H1 (cell line): ENCODE measurements around the gene SUOX. TPM values are rescaled to one million over a fixed set of nuclear protein-coding genes. Genes with fewer than 3 reads are reported as not detected.

Experiments used
- CBX8 ChIP-seq: fragments of 300-800, 300-1000 bp; sonication (generic); IDR thresholded peaks from 2 replicates; pipeline ENCODE4 v1.7.1; 2016; ENCODE audit warnings: low read depth, low read length, borderline replicate concordance
- EZH2 ChIP-seq: fragments of 200-600 bp; sonication (generic); IDR thresholded peaks from 2 replicates; pipeline ENCODE4 v1.7.1; 2012; ENCODE audit warnings: low read depth, mild to moderate bottlenecking, moderate library complexity, low read length, inconsistent platforms; ENCODE audit not compliant: severe bottlenecking
- SIN3A ChIP-seq, 2 experiments: IDR thresholded peaks in 1 of 2; conservative IDR thresholded peaks in 1 of 2; 2 replicates each; pipeline ENCODE4 v1.6.1; 2011 to 2012; ENCODE audit warnings: low read length in 2 of 2, improper control_type of control experiment in 1 of 2, low read depth in 1 of 2, mild to moderate bottlenecking in 1 of 2
- polyA plus RNA-seq, 7 experiments: library from polyadenylated mRNA; depleted of rRNA in 3 of 7; stranded (reverse) in 5 of 7; unstranded in 2 of 7; fragments of >200 nt in 5 of 7; fragments of 200-250 nt in 2 of 7; gene quantifications; 1 replicate in 5 of 7; 2 replicates in 1 of 7; 4 replicates in 1 of 7; pipeline versions ENCODE4 v1.2.1 to v1.2.3, GENCODE V29; 2011 to 2013; ENCODE audit warnings: missing spikeins in 2 of 7, mixed read lengths in 2 of 7
- total RNA-seq: library from RNA; stranded (reverse); fragmentation: NEBNext Ultra II Directional; extraction: Animal tissue kit (Norgen Biotek cat#: 25700); gene quantifications from 2 replicates; pipeline ENCODE4 v1.2.1, GENCODE V29; 2021

SUOX gene
- total and polyA plus RNA-seq, 2 of the 8 experiments (the other 6 are each of a cell fraction or from before 2014, with no cell fraction given): 22.5 to 31.3 TPM

DNA sequence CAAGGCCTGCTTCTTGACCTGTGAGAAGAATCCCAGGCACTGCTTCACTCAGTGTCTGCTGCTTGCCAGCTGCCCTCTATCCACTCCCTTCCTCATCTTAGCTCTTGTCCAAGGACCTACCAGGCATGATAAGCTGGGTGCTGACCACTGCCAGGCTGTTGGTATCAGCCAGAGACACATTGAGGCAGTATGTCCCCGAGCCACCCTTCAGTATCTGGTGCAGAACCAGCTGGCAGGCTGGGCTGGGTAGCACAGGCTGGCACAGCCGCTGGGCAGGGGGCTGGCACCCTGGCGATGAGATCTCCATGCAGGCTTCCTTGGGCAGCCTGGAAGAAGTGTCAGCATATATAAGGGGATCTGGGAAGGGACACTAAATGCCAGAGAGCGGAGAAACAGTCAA lies 41.7 kb upstream of the SUOX start (continued):
- no peak for TF ChIP-seq EZH2
- TF ChIP-seq SIN3A (conservative IDR thresholded peaks at IDR 0.05 in 1 of 2, IDR thresholded peaks at IDR 0.05 in 1 of 2; ENCODE audit: low read depth in 1 of 2, low read length in 2 of 2): no peak
- TF ChIP-seq CBX8: no peak
